Tibial artery (tissue), 4 donors: ENCODE results near the gene IMPACT.

Experiments
- DNase-seq, 2 donors: peaks; one replicate each; pipeline ENCODE4 v3.0.0-alpha.2; 2019
- H3K27ac ChIP-seq, 2 donors: fragments of 200-600 bp; sonication (generic) in 1 of 2; 1 replicate in 1 of 2; 2 replicates in 1 of 2; pipeline ENCODE4 v1.5.1; 2018 to 2019; ENCODE audit warnings: mild to moderate bottlenecking in 1 of 2
- H3K27me3 ChIP-seq, 2 donors: fragments of 200-600 bp; sonication (generic) in 1 of 2; one replicate each; pipeline versions ENCODE4 v1.5.1 to v1.6.0; 2016 to 2019
- H3K36me3 ChIP-seq, 3 donors: fragments of 200-600 bp; sonication (generic) in 2 of 3; one replicate each; pipeline ENCODE4 v1.5.1; 2016 to 2019; ENCODE audit warnings: mild to moderate bottlenecking in 2 of 3
- H3K4me1 ChIP-seq, 4 donors: fragments of 200-600 bp; sonication (generic) in 2 of 4; 1 replicate in 3 of 4; 2 replicates in 1 of 4; pipeline ENCODE4 v1.5.1; 2016 to 2019
- H3K4me3 ChIP-seq, 2 donors: fragments of 200-600 bp; sonication (generic) in 1 of 2; 1 replicate in 1 of 2; 2 replicates in 1 of 2; pipeline ENCODE4 v1.5.1; 2018 to 2019; ENCODE audit warnings: mild to moderate bottlenecking in 2 of 2
- H3K9me3 ChIP-seq, 3 donors: fragments of 200-600 bp; sonication (generic) in 1 of 3; one replicate each; pipeline ENCODE4 v1.5.1; 2016 to 2019
- intact Hi-C: fragments of 100-400 bp; cut with DNase I; formaldehyde crosslinking; loops from one replicate; pipeline ENCODE4 v1.15.0; 2023; ENCODE audit warnings: low total_unique reads
- TF ChIP-seq, protein P1 (sequence below), 2 experiments: fragments of 200-600 bp in 1 of 2; fragments of 450-650 bp in 1 of 2; IDR thresholded peaks; one replicate each; pipeline ENCODE4 v1.5.1; 2017 to 2019; ENCODE audit warnings: antibody characterized with exemption in 2 of 2, mild to moderate bottlenecking in 1 of 2, moderate library complexity in 1 of 2

Gene IMPACT

DNA sequence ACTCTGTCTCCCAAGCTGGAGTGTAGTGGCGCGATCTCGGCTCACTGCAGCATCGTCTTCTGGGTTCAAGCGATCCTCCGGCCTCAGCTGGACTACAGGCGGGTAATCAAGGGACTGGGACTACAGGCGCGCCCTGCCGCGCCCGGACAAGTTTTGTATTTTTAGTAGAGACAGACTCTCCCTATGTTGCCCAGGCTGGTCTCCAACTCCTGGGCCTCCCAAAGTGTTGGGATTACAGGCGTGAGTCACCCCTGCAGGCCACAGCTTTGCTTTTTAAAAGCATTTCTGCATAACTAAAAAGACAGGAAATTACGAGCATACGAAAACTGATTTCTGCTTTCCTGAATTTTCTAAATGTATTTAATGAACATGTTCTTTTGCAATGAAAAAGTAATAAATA lies 27.9 kb upstream of the IMPACT start:
- Histone ChIP-seq H3K9me3 (no peaks in the 10 kb centered on the region), H3K36me3 (no peaks in the 10 kb centered on the region), H3K4me3 (peak overlapping the region; percentile 87 to 95), H3K4me1 (peaks cover 0 to 23% (median 6%) of the 10 kb centered on the region in 4 donors), H3K27me3 (no peaks in the 10 kb centered on the region), H3K27ac (peak overlapping the region in 1 of 2 donors; percentile 86)
- TF ChIP-seq, protein P1, sequence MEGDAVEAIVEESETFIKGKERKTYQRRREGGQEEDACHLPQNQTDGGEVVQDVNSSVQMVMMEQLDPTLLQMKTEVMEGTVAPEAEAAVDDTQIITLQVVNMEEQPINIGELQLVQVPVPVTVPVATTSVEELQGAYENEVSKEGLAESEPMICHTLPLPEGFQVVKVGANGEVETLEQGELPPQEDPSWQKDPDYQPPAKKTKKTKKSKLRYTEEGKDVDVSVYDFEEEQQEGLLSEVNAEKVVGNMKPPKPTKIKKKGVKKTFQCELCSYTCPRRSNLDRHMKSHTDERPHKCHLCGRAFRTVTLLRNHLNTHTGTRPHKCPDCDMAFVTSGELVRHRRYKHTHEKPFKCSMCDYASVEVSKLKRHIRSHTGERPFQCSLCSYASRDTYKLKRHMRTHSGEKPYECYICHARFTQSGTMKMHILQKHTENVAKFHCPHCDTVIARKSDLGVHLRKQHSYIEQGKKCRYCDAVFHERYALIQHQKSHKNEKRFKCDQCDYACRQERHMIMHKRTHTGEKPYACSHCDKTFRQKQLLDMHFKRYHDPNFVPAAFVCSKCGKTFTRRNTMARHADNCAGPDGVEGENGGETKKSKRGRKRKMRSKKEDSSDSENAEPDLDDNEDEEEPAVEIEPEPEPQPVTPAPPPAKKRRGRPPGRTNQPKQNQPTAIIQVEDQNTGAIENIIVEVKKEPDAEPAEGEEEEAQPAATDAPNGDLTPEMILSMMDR (IDR thresholded peaks at IDR 0.05): no peak
- no peak for DNase-seq
- intact Hi-C loops: loop anchor here (1.0 kb wide), 1 partner anchor 28 kb away; the partner anchor contains the start of gene IMPACT

DNA sequence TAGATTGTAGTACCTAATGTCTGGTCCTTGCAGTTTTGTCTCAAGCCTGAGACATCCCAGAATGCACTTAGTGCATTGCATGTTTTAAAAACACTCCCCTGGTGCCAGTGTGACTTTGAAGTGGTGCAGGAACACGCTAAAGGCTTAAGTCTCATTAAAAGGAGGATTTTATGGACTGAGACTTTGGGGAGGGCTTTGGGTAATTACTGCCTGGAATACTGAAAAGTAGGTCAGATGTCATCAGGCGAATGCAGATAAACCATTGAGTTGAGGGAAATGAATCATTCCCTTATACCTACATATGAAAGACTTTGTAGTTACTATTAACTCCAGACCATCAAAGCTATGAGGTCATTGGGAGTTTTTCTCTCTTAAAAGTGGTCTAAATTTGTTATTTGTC lies 25.9 kb upstream of the IMPACT start:
- intact Hi-C loops: no loop called here
- H3K27me3 ChIP-seq: no peaks in the 10 kb centered on the region
- H3K36me3 ChIP-seq: no peaks in the 10 kb centered on the region
- TF ChIP-seq, protein P1 (IDR thresholded peaks at IDR 0.05): no peak
- no peaks in the 10 kb centered on the region for H3K9me3 ChIP-seq
- H3K4me3 ChIP-seq: no peak overlapping the region
- peaks cover 0 to 23% (median 6%) of the 10 kb centered on the region in 4 donors for H3K4me1 ChIP-seq
- no peak overlapping the region for H3K27ac ChIP-seq
- DNase-seq: no peak

DNA sequence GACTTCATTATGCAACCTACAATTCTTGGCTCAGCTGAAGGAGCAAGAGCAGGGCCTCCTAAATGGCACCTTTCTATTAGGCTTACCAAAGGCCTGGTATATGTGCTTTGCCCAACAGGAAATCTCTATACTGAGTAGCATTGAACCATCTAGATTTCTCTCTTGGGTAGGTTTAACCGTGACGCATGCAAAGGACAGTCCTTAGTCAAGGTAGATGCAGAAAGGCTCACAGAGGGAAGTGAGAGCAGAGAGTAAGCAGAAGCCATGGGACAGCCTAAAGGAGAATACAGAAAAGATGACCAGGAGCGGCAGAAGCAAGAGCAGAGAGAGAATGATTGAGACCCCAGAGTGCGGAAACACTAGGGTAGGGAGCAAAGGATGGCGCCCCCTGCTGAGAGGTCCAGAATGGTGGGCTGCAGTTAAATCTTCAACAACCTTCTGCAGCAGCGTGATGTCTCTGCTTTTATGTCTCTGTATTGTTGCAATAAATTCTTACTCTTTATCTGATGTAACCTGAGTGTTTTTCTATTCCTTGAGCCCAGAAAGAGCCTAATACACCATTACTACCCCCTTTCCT lies 24.2 kb upstream of the IMPACT start:
- intact Hi-C loops: no loop called here
- no peak for DNase-seq
- no peaks in the 10 kb centered on the region for H3K27me3 ChIP-seq

DNA sequence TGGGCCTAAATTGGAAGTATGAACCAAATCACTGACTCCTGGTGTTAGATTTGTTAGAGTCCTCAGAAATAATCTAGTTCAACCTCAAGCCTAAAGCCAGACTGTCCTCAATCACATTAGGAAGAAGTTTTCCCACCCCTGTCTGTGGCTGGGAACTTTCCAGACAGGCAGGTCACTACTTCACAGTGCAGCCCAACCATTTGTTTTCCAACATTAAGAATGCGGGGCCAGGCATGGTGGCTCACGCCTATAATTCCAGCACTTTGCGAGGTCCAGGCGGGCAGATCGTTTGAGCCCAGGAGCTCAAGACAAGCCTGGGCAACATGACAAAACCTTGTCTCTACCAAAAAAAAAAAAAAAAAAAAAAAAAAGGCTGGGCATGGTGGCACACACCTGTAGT lies 23.4 kb upstream of the IMPACT start:
- Histone ChIP-seq H3K4me1 (peaks cover 0 to 13% (median 5%) of the 10 kb centered on the region in 4 donors), H3K36me3 (no peaks in the 10 kb centered on the region), H3K4me3 (no peak overlapping the region), H3K9me3 (no peaks in the 10 kb centered on the region), H3K27ac (no peak overlapping the region), H3K27me3 (no peaks in the 10 kb centered on the region)
- DNase-seq: no peak
- intact Hi-C loops: no loop called here
- TF ChIP-seq, protein P1 (IDR thresholded peaks at IDR 0.05): no peak

More for the DNA sequence above, 24.2 kb upstream of the IMPACT start:
- Histone ChIP-seq H3K4me3 (no peak overlapping the region), H3K36me3 (no peaks in the 10 kb centered on the region), H3K27ac (no peak overlapping the region), H3K4me1 (peaks cover 0 to 14% (median 6%) of the 10 kb centered on the region in 4 donors), H3K9me3 (no peaks in the 10 kb centered on the region)
- TF ChIP-seq, protein P1 (IDR thresholded peaks at IDR 0.05): no peak

DNA sequence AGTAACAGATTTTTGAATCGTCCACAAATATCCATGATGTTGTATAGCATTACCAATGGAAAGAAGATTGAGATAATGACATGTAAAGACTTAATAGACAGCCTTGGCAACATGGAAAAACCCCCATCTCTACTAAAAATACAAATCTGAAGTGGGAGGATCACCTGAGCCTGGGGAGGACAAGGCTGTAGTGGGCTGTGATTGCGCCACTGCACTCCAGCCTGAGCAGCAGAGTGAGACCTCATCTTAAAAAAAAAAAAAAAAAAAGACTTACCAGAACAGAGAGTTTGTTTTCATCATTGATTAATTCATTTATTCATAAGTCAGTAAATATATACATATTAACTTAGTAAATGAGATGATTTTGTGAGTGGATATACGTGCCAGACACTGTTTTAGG lies 21.9 kb upstream of the IMPACT start:
- Histone ChIP-seq H3K4me3 (no peak overlapping the region), H3K9me3 (no peaks in the 10 kb centered on the region), H3K36me3 (no peaks in the 10 kb centered on the region), H3K27ac (no peak overlapping the region), H3K4me1 (peaks cover 0 to 6% (median 2%) of the 10 kb centered on the region in 4 donors), H3K27me3 (no peaks in the 10 kb centered on the region)
- intact Hi-C loops: no loop called here
- TF ChIP-seq, protein P1 (IDR thresholded peaks at IDR 0.05): no peak
- no peak for DNase-seq
